Smooth muscle cell (in vitro differentiated cells): ENCODE data around the gene ZBTB20. TPM values are rescaled to one million over a fixed set of nuclear protein-coding genes. Genes with fewer than 3 reads are reported as not detected.

Experiments used
- DNase-seq: peaks from one replicate; lab custom pipeline; 2025; ENCODE audit not compliant: unreplicated experiment; lab: John Stamatoyannopoulos, UW
- H2AFZ ChIP-seq: fragments of 200-600 bp; sonication (generic); 2 replicates; pipeline ENCODE4 v1.6.0; 2016; ENCODE audit warnings: antibody characterized with exemption, low read depth, mild to moderate bottlenecking
- H3F3A ChIP-seq: fragments of 200-600 bp; sonication (generic); 2 replicates; pipeline ENCODE4 v1.6.0; 2017; ENCODE audit warnings: antibody characterized with exemption, low read depth
- H3K27ac ChIP-seq: fragments of 200-600 bp; sonication (generic); 2 replicates; pipeline ENCODE4 v1.5.1; 2016; ENCODE audit warnings: low read depth, mild to moderate bottlenecking
- H3K27me3 ChIP-seq: fragments of 200-600 bp; sonication (generic); 2 replicates; pipeline ENCODE4 v1.6.1; 2016; ENCODE audit warnings: low read depth, mild to moderate bottlenecking
- H3K36me3 ChIP-seq: fragments of 200-600 bp; sonication (generic); 2 replicates; pipeline ENCODE4 v1.5.1; 2016; ENCODE audit warnings: low read depth
- H3K4me1 ChIP-seq: fragments of 200-600 bp; sonication (generic); 2 replicates; pipeline ENCODE4 v1.5.1; 2016; ENCODE audit warnings: low read depth
- H3K4me2 ChIP-seq: fragments of 200-600 bp; sonication (generic); 2 replicates; pipeline ENCODE4 v1.6.0; 2016; ENCODE audit warnings: mild to moderate bottlenecking
- H3K4me3 ChIP-seq: fragments of 200-600 bp; sonication (generic); 2 replicates; pipeline ENCODE4 v1.5.1; 2016; ENCODE audit warnings: mild to moderate bottlenecking
- H3K79me2 ChIP-seq: fragments of 200-600 bp; sonication (generic); 2 replicates; pipeline ENCODE4 v1.6.0; 2016; ENCODE audit warnings: low read depth, mild to moderate bottlenecking
- H3K9ac ChIP-seq: fragments of 200-600 bp; sonication (generic); 2 replicates; pipeline ENCODE4 v1.6.0; 2016; ENCODE audit warnings: low read depth
- H3K9me3 ChIP-seq: fragments of 200-600 bp; sonication (generic); replicated peaks from 2 replicates; pipeline ENCODE4 v1.5.1; 2016; ENCODE audit warnings: low read depth
- H4K20me1 ChIP-seq: fragments of 200-600 bp; sonication (generic); 2 replicates; pipeline ENCODE4 v1.6.0; 2016; ENCODE audit warnings: low read depth
- WGBS: methylation state at CpG from one replicate; pipeline ENCODE4 v1.1.7; 2016; ENCODE audit warnings: low lambda C conversion rate; 5-methylcytosine and 5-hydroxymethylcytosine counted together
- polyA plus RNA-seq: library from polyadenylated mRNA; unstranded; fragments of >200 nt; fragmentation: Nextera tagmentation; extraction: Ambion mirVana; gene quantifications from 2 replicates; pipeline ENCODE4 v1.2.1, GENCODE V29; 2016
- total RNA-seq: library from RNA; depleted of rRNA; stranded (reverse); fragments of >200 nt; gene quantifications from 2 replicates; pipeline ENCODE4 v1.2.3, GENCODE V29; 2014
- TF ChIP-seq, protein P1 (sequence below): fragments of 200-600 bp; sonication (generic); IDR thresholded peaks from 2 replicates; pipeline ENCODE4 v1.5.1; 2017; ENCODE audit warnings: borderline replicate concordance, mild to moderate bottlenecking, antibody characterized with exemption; ENCODE audit not compliant: insufficient read depth, poor library complexity, severe bottlenecking

The ZBTB20 gene
- total and polyA plus RNA-seq, 2 experiments from 2014 or later = 4.9 to 6.8 TPM

DNA sequence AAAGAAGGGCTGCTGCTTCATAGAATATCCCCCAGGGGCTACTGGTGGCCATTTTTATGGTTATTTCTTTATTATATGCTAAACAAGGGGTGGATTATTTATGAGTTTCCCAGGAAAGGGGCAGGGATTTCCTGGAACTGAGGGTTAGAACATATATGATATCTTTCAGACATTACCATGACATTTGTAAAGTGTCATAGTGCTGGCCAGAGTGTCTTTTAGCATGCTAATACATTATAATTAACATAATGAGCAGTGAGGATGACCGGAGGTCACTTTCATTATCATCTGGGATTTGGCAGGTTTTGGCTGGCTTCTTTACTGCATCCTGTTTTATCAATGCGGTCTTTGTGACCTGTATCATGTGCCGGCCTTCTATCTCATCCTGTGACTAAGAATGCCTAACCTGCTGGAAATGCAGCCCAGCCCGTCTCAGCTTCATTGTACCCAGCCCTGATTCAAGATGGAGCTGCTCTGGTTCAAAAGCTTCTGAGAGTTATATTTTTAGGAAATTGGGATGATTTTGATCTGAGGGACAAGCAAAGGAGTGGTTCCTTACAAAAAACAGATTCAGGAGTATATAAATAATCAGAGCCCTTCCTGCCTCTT, 9.1 kb upstream of the ZBTB20 start:
- H3K79me2 ChIP-seq = no peaks in the 10 kb centered on the region
- H3K9me3 ChIP-seq = no peaks in the 10 kb centered on the region
- TF ChIP-seq, protein P1, sequence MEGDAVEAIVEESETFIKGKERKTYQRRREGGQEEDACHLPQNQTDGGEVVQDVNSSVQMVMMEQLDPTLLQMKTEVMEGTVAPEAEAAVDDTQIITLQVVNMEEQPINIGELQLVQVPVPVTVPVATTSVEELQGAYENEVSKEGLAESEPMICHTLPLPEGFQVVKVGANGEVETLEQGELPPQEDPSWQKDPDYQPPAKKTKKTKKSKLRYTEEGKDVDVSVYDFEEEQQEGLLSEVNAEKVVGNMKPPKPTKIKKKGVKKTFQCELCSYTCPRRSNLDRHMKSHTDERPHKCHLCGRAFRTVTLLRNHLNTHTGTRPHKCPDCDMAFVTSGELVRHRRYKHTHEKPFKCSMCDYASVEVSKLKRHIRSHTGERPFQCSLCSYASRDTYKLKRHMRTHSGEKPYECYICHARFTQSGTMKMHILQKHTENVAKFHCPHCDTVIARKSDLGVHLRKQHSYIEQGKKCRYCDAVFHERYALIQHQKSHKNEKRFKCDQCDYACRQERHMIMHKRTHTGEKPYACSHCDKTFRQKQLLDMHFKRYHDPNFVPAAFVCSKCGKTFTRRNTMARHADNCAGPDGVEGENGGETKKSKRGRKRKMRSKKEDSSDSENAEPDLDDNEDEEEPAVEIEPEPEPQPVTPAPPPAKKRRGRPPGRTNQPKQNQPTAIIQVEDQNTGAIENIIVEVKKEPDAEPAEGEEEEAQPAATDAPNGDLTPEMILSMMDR = no peak
- H3K27me3 ChIP-seq = no peaks in the 10 kb centered on the region
- no peaks in the 10 kb centered on the region for H3K36me3 ChIP-seq
- no peak overlapping the region for H2AFZ ChIP-seq
- no peaks in the 10 kb centered on the region for H4K20me1 ChIP-seq
- no peak overlapping the region for H3K4me3 ChIP-seq
- no peak overlapping the region for H3K9ac ChIP-seq
- WGBS = 49% methylated on average over 4 of the region's 4 CpGs
- H3K4me1 ChIP-seq = peaks cover 4% of the 10 kb centered on the region
- no peak overlapping the region for H3K27ac ChIP-seq
- H3K4me2 ChIP-seq = no peak overlapping the region
- DNase-seq = no peak
- no peaks in the 10 kb centered on the region for H3F3A ChIP-seq

DNA sequence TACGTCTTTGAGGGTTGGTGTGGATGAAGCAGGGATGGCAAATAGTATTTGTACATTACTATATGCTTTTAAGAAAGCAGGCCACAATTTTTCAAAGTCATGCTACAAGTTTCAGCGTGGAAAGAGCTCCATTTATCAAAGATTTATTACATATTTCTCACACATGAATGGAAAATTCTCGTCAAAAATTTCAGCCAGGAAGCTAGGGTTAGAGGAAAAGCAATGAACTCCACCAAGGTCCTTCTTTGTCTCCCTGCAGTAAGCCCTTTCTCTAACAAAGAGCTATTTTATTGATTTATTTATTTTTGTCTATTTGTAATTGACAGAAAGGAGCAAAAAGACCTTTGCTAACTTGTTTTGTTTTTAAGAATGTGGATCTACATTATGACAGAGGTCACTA, 7.5 kb upstream of the ZBTB20 start:
- TF ChIP-seq, protein P1 = no peak
- no peak overlapping the region for H3K27ac ChIP-seq
- no peak overlapping the region for H3K4me3 ChIP-seq
- no peaks in the 10 kb centered on the region for H3K27me3 ChIP-seq
- no peak overlapping the region for H2AFZ ChIP-seq
- H3K9me3 ChIP-seq = no peaks in the 10 kb centered on the region
- no peak overlapping the region for H3K9ac ChIP-seq
- WGBS = 88% methylated on average over 3 of the region's 3 CpGs
- H3K79me2 ChIP-seq = no peaks in the 10 kb centered on the region
- DNase-seq = no peak
- H4K20me1 ChIP-seq = no peaks in the 10 kb centered on the region
- no peaks in the 10 kb centered on the region for H3F3A ChIP-seq
- H3K4me2 ChIP-seq = no peak overlapping the region
- no peaks in the 10 kb centered on the region for H3K36me3 ChIP-seq
- H3K4me1 ChIP-seq = peaks cover 4% of the 10 kb centered on the region

DNA sequence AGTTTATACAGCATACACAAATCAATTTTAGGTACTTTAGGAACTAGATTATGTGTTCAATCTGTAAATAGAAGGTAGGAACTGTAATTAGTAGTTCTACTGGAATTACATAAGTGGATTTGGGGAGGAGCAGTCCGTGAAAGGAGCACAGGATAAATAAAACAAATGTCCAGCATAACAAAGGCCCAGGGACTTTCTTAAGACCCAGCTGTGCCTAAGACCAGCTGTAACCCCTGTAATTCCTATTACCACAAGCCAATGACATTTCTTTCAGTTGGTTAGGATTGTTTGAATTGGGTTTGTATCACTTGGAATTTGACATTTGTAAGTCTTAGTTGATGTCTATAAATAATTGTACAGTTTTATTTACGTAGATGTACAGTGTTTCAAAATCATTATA, 4.8 kb upstream of the ZBTB20 start:
- Histone ChIP-seq H3K27ac (no peak overlapping the region), H3F3A (no peaks in the 10 kb centered on the region), H3K4me2 (no peak overlapping the region), H2AFZ (no peak overlapping the region), H3K79me2 (no peaks in the 10 kb centered on the region), H3K4me1 (peaks cover 4% of the 10 kb centered on the region), H3K9ac (no peak overlapping the region), H4K20me1 (no peaks in the 10 kb centered on the region), H3K27me3 (no peaks in the 10 kb centered on the region), H3K9me3 (no peaks in the 10 kb centered on the region), H3K36me3 (no peaks in the 10 kb centered on the region), H3K4me3 (no peak overlapping the region)
- TF ChIP-seq, protein P1 = no peak
- no peak for DNase-seq
- whole genome bisulfite sequencing = 91% methylated on average over 2 of the region's 2 CpGs
